GM10248 (cell line): ENCODE measurements around the gene FLT3.
A peak's percentile ranks its signal among the peaks of the same experiment; 100 is the strongest.
"Not testable (repeated sequence)": the region's sequence is repeated elsewhere in the genome, so short reads cannot be mapped to it uniquely, and the experiment has no call there.

Source experiments
- CTCF ChIA-PET: fragments of 300-600 bp; sonication (Branson Sonifier 250); formaldehyde crosslinking; extraction: SDS; loops from one replicate; lab custom pipeline; 2021; ENCODE audit warnings: antibody characterized with exemption; lab: Yijun Ruan, JAX
- POLR2A ChIA-PET: fragments of 350-650 bp; sonication (Branson Sonifier 250); formaldehyde crosslinking; extraction: SDS; loops from one replicate; lab custom pipeline; 2020; ENCODE audit warnings: antibody characterized with exemption; lab: Yijun Ruan, JAX
- DNase-seq: peaks from one replicate; pipeline ENCODE4 v3.0.0; 2012; ENCODE audit errors: extremely low spot score
- TF ChIP-seq, protein P1 (sequence below): IDR thresholded peaks from 2 replicates; pipeline ENCODE4 v1.5.1; 2012; ENCODE audit warnings: mild to moderate bottlenecking, low read depth; ENCODE audit errors: extremely low read depth, missing control alignments, control extremely low read depth

The FLT3 gene

GRCh38 chr13:28100150-28101121, at the start of gene FLT3:
Gene FLT3 (minus strand): TSS chr13:28100576. CDS start chr13:28100510, 66 bp downstream.
- ChIA-PET POLR2A (no interaction called here), CTCF (interaction anchor here (0.9 kb wide), 1 partner anchor 224 kb away, joined by 3 read pairs; no protein-coding TSS in a partner anchor)
- TF ChIP-seq, protein P1, sequence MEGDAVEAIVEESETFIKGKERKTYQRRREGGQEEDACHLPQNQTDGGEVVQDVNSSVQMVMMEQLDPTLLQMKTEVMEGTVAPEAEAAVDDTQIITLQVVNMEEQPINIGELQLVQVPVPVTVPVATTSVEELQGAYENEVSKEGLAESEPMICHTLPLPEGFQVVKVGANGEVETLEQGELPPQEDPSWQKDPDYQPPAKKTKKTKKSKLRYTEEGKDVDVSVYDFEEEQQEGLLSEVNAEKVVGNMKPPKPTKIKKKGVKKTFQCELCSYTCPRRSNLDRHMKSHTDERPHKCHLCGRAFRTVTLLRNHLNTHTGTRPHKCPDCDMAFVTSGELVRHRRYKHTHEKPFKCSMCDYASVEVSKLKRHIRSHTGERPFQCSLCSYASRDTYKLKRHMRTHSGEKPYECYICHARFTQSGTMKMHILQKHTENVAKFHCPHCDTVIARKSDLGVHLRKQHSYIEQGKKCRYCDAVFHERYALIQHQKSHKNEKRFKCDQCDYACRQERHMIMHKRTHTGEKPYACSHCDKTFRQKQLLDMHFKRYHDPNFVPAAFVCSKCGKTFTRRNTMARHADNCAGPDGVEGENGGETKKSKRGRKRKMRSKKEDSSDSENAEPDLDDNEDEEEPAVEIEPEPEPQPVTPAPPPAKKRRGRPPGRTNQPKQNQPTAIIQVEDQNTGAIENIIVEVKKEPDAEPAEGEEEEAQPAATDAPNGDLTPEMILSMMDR = no peak
- DNase-seq = peak; percentile 73

DNA sequence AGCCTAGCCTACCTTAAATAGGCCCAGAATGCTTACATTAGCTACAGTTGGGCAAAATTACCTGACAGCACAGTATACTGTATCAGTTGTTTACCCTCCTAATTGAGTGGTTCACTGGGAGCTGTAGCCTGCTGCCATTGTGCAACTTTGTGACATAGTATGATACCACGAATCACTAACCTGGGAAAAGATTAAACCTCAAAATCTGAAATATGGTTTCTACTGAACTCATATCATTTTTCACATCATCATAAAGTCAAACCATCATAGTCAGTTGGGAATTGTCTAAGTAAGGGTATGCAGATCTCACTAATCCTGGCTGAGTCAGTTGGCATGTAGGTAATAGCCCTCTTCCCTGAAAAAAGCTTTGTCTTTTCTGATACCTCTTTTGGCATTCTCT, 47.1 kb upstream of the FLT3 start:
- ChIA-PET POLR2A (no interaction called here), CTCF (interaction anchor here (0.8 to 1.0 kb wide), 2 partner anchors 30 to 52 kb away, joined by 3 read pairs; no protein-coding TSS in a partner anchor)
- TF ChIP-seq, protein P1 = no peak
- DNase-seq = no peak

DNA sequence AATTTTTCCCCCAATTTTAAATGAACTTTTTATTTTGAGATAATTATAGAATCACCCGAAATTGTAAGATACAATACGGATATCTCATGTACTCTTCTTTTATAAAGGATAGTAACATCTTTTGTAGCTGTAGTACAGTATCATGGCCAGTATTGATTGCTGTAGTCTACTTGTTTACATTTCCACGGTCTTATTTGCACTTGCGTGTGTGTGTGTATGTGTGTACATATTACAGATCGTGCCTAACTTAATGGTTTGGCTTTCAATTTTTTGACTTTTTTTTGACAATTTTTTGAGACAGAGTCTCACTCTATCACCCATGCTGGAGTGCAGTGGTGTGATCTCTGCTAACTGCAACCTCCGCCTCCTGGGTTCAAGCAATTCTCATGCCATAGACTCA, 44.7 kb upstream of the FLT3 start:
- TF ChIP-seq, protein P1 = no peak
- ChIA-PET CTCF (interaction anchor here (1.8 kb wide), 1 partner anchor 12 kb away, joined by 5 read pairs; no protein-coding TSS in a partner anchor), POLR2A (no interaction called here)
- no peak for DNase-seq

- POLR2A ChIA-PET = not testable (repeated sequence)
- CTCF ChIA-PET = interaction anchor here (2.1 kb wide), 1 partner anchor 14 kb away, joined by 5 read pairs; no protein-coding TSS in a partner anchor
Measured at GRCh38 chr13:28141542-28141941, 41.2 kb upstream of the FLT3 start.

GRCh38 chr13:28140433-28141125, 40.2 kb upstream of the FLT3 start:
- TF ChIP-seq, protein P1 = no peak
- no peak for DNase-seq
- ChIA-PET POLR2A (interaction anchor here (0.6 kb wide), 1 partner anchor 532 kb away, joined by 10 read pairs; no protein-coding TSS in a partner anchor), CTCF (interaction anchor here (0.5 to 2.1 kb wide), 3 partner anchors 8 to 15 kb away, joined by 3 to 5 read pairs (median 3); no protein-coding TSS in a partner anchor)

More at GRCh38 chr13:28141542-28141941, 41.2 kb upstream of the FLT3 start:
- DNase-seq = not testable (repeated sequence)

- ChIA-PET CTCF (no interaction called here), POLR2A (no interaction called here)
- peak; percentile 85 for DNase-seq
- TF ChIP-seq, protein P1 = no peak
Measured at GRCh38 chr13:28138756-28139470, 38.5 kb upstream of the FLT3 start.
